H1 (cell line): ENCODE measurements around the gene BGN. TPM values are rescaled to one million over a fixed set of nuclear protein-coding genes. Genes with fewer than 3 reads are reported as not detected.

Experiments used
- CTCF ChIA-PET: fragments of 300-600 bp; sonication (Branson Sonifier 250); formaldehyde crosslinking; loops from one replicate; lab custom pipeline; 2021; ENCODE audit not compliant: partially characterized antibody; lab: Charles Lee
- POLR2A ChIA-PET: fragments of 300-600 bp; sonication (Branson Sonifier 250); formaldehyde crosslinking; loops from one replicate; lab custom pipeline; 2021; ENCODE audit warnings: inconsistent platforms; ENCODE audit not compliant: partially characterized antibody; lab: Charles Lee
- DNase-seq, 2 experiments: peaks; one replicate each; pipeline versions ENCODE4 v3.0.0 to v3.0.0-alpha.2; 2010 to 2022; ENCODE audit warnings: low spot score in 2 of 2, low read depth in 1 of 2, mixed read lengths in 1 of 2
- FAIRE-seq: peaks from 2 replicates; lab custom pipeline; 2011; peaks lifted over from hg19 to GRCh38; lab: Jason Lieb, UNC
- H2AFZ ChIP-seq: 2 replicates; pipeline ENCODE4 v1.8.1; 2012; ENCODE audit warnings: low read length, inconsistent platforms
- H2AK5ac ChIP-seq: 2 replicates; pipeline ENCODE4 v1.6.1; 2013; ENCODE audit warnings: low read depth, low read length
- H2BK120ac ChIP-seq: replicated peaks from 2 replicates; pipeline ENCODE3; 2013; ENCODE audit warnings: low read depth, low read length, inconsistent platforms
- H2BK12ac ChIP-seq: 2 replicates; pipeline ENCODE4 v1.6.1; 2013; ENCODE audit warnings: low read depth, low read length
- H2BK15ac ChIP-seq: 2 replicates; pipeline ENCODE4 v1.6.1; 2013; ENCODE audit warnings: low read length
- H2BK20ac ChIP-seq: 2 replicates; pipeline ENCODE4 v1.6.1; 2013; ENCODE audit warnings: low read length
- H2BK5ac ChIP-seq: 2 replicates; pipeline ENCODE4 v1.6.1; 2013; ENCODE audit warnings: low read depth, low read length
- H3K14ac ChIP-seq: 2 replicates; pipeline ENCODE4 v1.6.1; 2013; ENCODE audit warnings: inconsistent platforms; ENCODE audit not compliant: insufficient read length
- H3K18ac ChIP-seq: 2 replicates; pipeline ENCODE4 v1.6.1; 2013; ENCODE audit warnings: low read length; ENCODE audit errors: extremely low read depth
- H3K23ac ChIP-seq: 2 replicates; pipeline ENCODE4 v1.6.1; 2013; ENCODE audit warnings: inconsistent platforms; ENCODE audit not compliant: insufficient read length
- H3K23me2 ChIP-seq: 2 replicates; pipeline ENCODE4 v1.6.1; 2013; ENCODE audit warnings: low read depth, low read length
- H3K27ac ChIP-seq: 2 replicates; pipeline ENCODE4 v1.6.1; 2011; ENCODE audit warnings: low read depth, low read length, inconsistent platforms
- H3K27me3 ChIP-seq, 4 experiments: replicated peaks in 1 of 4; 1 replicate in 1 of 4; 2 replicates in 3 of 4; pipeline versions ENCODE4 v1.6.1 to v1.8.1; 2011 to 2013; ENCODE audit warnings: low read length in 3 of 4, mild to moderate bottlenecking in 3 of 4, inconsistent platforms in 2 of 4, mixed read lengths in 2 of 4, moderate library complexity in 1 of 4; ENCODE audit not compliant: control insufficient read depth in 3 of 4, insufficient read depth in 3 of 4; ENCODE audit errors: extremely low read depth in 1 of 4
- H3K36me3 ChIP-seq, 4 experiments: 2 replicates each; pipeline versions ENCODE4 v1.6.1 to v1.8.1; 2011 to 2013; ENCODE audit warnings: mild to moderate bottlenecking in 4 of 4, low read length in 3 of 4, moderate library complexity in 2 of 4, control low read depth in 1 of 4, inconsistent platforms in 1 of 4; ENCODE audit not compliant: insufficient read depth in 4 of 4, control insufficient read depth in 2 of 4
- H3K4ac ChIP-seq: replicated peaks from 2 replicates; pipeline ENCODE3; 2013; ENCODE audit warnings: low read length, low read depth, mixed read lengths, inconsistent platforms; ENCODE audit not compliant: insufficient read length
- H3K4me1 ChIP-seq, 4 experiments: replicated peaks in 1 of 4; 1 replicate in 1 of 4; 2 replicates in 3 of 4; pipeline versions ENCODE4 v1.6.1 to v1.8.1; 2011 to 2013; ENCODE audit warnings: low read length in 3 of 4, inconsistent platforms in 2 of 4, mixed read lengths in 1 of 4; ENCODE audit not compliant: insufficient read depth in 4 of 4, control insufficient read depth in 3 of 4
- H3K4me2 ChIP-seq, 2 experiments: 2 replicates each; pipeline versions ENCODE4 v1.6.1 to v1.8.1; 2011 to 2013; ENCODE audit warnings: low read depth in 2 of 2, low read length in 2 of 2, control low read depth in 1 of 2, inconsistent platforms in 1 of 2, mild to moderate bottlenecking in 1 of 2; ENCODE audit not compliant: insufficient read depth in 1 of 2
- H3K4me3 ChIP-seq, 4 experiments: fragments of 200-600, 300-600 bp in 1 of 4; sonication (generic), shearing (Covaris generic), sonication (Bioruptor Twin) in 1 of 4; 2 replicates each; pipeline versions ENCODE4 v1.5.1 to v1.8.1; 2011 to 2016; ENCODE audit warnings: low read length in 4 of 4, low read depth in 3 of 4, control low read depth in 2 of 4, inconsistent platforms in 2 of 4, mild to moderate bottlenecking in 2 of 4, mixed read lengths in 1 of 4, moderate library complexity in 1 of 4; ENCODE audit not compliant: insufficient read depth in 2 of 4; ENCODE audit errors: extremely low read depth in 1 of 4
- H3K56ac ChIP-seq: replicated peaks from 2 replicates; pipeline ENCODE3; 2013; ENCODE audit warnings: low read depth, mild to moderate bottlenecking, mixed read lengths, low read length, inconsistent platforms; ENCODE audit not compliant: insufficient read length
- H3K79me1 ChIP-seq: 2 replicates; pipeline ENCODE4 v1.6.1; 2013; ENCODE audit warnings: low read depth, low read length, control low read depth
- H3K79me2 ChIP-seq, 2 experiments: 2 replicates each; pipeline versions ENCODE4 v1.6.1 to v1.8.1; 2012 to 2013; ENCODE audit warnings: low read length in 2 of 2, mild to moderate bottlenecking in 2 of 2, inconsistent platforms in 1 of 2; ENCODE audit not compliant: insufficient read depth in 2 of 2, control insufficient read depth in 1 of 2
- H3K9ac ChIP-seq, 4 experiments: replicated peaks in 1 of 4; 1 replicate in 1 of 4; 2 replicates in 3 of 4; pipeline versions ENCODE4 v1.6.1 to v1.8.1; 2011 to 2013; ENCODE audit warnings: low read depth in 3 of 4, low read length in 3 of 4, control low read depth in 2 of 4, mild to moderate bottlenecking in 2 of 4, moderate library complexity in 2 of 4, inconsistent platforms in 1 of 4; ENCODE audit errors: extremely low read depth in 1 of 4
- H3K9me3 ChIP-seq, 2 experiments: 2 replicates each; pipeline versions ENCODE4 v1.6.1 to v1.8.1; 2012 to 2013; ENCODE audit warnings: mild to moderate bottlenecking in 2 of 2, moderate library complexity in 2 of 2, control low read depth in 1 of 2, inconsistent platforms in 1 of 2, low read depth in 1 of 2, low read length in 1 of 2, mixed read lengths in 1 of 2; ENCODE audit not compliant: insufficient read depth in 2 of 2
- H4K20me1 ChIP-seq, 2 experiments: replicated peaks in 1 of 2; 2 replicates each; pipeline versions ENCODE3 to v1.8.1; 2011 to 2013; ENCODE audit warnings: inconsistent platforms in 2 of 2, low read length in 2 of 2, mild to moderate bottlenecking in 1 of 2; ENCODE audit not compliant: insufficient read depth in 2 of 2, control insufficient read depth in 1 of 2
- H4K5ac ChIP-seq: 2 replicates; pipeline ENCODE4 v1.6.1; 2013; ENCODE audit warnings: low read length, low read depth, mixed read lengths, inconsistent platforms; ENCODE audit not compliant: insufficient read length
- H4K8ac ChIP-seq: 2 replicates; pipeline ENCODE4 v1.8.0; 2013; ENCODE audit warnings: mild to moderate bottlenecking, moderate library complexity, low read length, inconsistent platforms; ENCODE audit not compliant: insufficient read depth; ENCODE audit errors: extremely low read depth
- H4K91ac ChIP-seq: replicated peaks from 2 replicates; pipeline ENCODE3; 2013; ENCODE audit warnings: low read length, mixed read lengths, inconsistent platforms; ENCODE audit not compliant: insufficient read length
- ATF3 ChIP-seq: IDR thresholded peaks from 2 replicates; pipeline ENCODE4 v1.6.1; 2011; ENCODE audit warnings: low read depth, mild to moderate bottlenecking, low read length; ENCODE audit not compliant: insufficient read depth
- BCL11A ChIP-seq, 2 experiments: IDR thresholded peaks; one replicate each; pipeline ENCODE4 v1.6.1; 2011; ENCODE audit warnings: low read depth in 2 of 2, low read length in 2 of 2, mild to moderate bottlenecking in 2 of 2
- E2F6 ChIP-seq: IDR thresholded peaks from 2 replicates; pipeline ENCODE4 v1.6.1; 2012; ENCODE audit warnings: inconsistent platforms
- FOSL1 ChIP-seq: IDR thresholded peaks from 2 replicates; pipeline ENCODE4 v1.6.1; 2011; ENCODE audit warnings: mild to moderate bottlenecking, low read depth, low read length, moderate library complexity; ENCODE audit not compliant: insufficient read depth
- JUN ChIP-seq: IDR thresholded peaks from 2 replicates; pipeline ENCODE4 v1.6.1; 2011; ENCODE audit warnings: low read depth, mild to moderate bottlenecking, improper control_type of control experiment, low read length
- KDM4A ChIP-seq: IDR thresholded peaks from one replicate; pipeline ENCODE4 v1.7.1; 2012; ENCODE audit warnings: low read depth, mild to moderate bottlenecking, moderate library complexity, low read length, inconsistent platforms; ENCODE audit not compliant: severe bottlenecking
- POLR2AphosphoS5 ChIP-seq: IDR thresholded peaks from 2 replicates; pipeline ENCODE4 v1.6.1; 2011; ENCODE audit warnings: low read depth, low read length
- SIRT6 ChIP-seq: IDR thresholded peaks from one replicate; pipeline ENCODE4 v1.7.1; 2012; ENCODE audit warnings: low read length, inconsistent platforms
- TAF7 ChIP-seq: optimal IDR thresholded peaks from 2 replicates; pipeline ENCODE3; 2011; ENCODE audit warnings: low read depth, mild to moderate bottlenecking, inconsistent platforms, low read length, moderate library complexity, borderline replicate concordance
- USF2 ChIP-seq: IDR thresholded peaks from 2 replicates; pipeline ENCODE4 v1.6.1; 2011; ENCODE audit warnings: low read length, improper control_type of control experiment
- WGBS, 2 experiments: shearing (Covaris generic) in 1 of 2; methylation state at CpG; one replicate each; pipeline versions ENCODE4 v1.1.6 to v1.1.7; 2013 to 2015; ENCODE audit warnings: low lambda C conversion rate in 2 of 2, mixed read lengths in 2 of 2, inconsistent platforms in 1 of 2, low coverage in 1 of 2, missing lambda C conversion rate in 1 of 2; ENCODE audit not compliant: insufficient replicate concordance in 2 of 2, insufficient coverage in 1 of 2, insufficient read length in 1 of 2; ENCODE audit errors: extremely low coverage in 1 of 2, missing lambda C conversion rate in 1 of 2; 5-methylcytosine and 5-hydroxymethylcytosine counted together
- polyA plus RNA-seq, 7 experiments: library from polyadenylated mRNA; depleted of rRNA in 3 of 7; stranded (reverse) in 5 of 7; unstranded in 2 of 7; fragments of >200 nt in 5 of 7; fragments of 200-250 nt in 2 of 7; gene quantifications; 1 replicate in 5 of 7; 2 replicates in 1 of 7; 4 replicates in 1 of 7; pipeline versions ENCODE4 v1.2.1 to v1.2.3, GENCODE V29; 2011 to 2013; ENCODE audit warnings: missing spikeins in 2 of 7, mixed read lengths in 2 of 7
- total RNA-seq: library from RNA; stranded (reverse); fragmentation: NEBNext Ultra II Directional; extraction: Animal tissue kit (Norgen Biotek cat#: 25700); gene quantifications from 2 replicates; pipeline ENCODE4 v1.2.1, GENCODE V29; 2021

The BGN gene
- total and polyA plus RNA-seq, 2 of the 8 experiments (the other 6 are each of a cell fraction or from before 2014, with no cell fraction given) = 1.8 to 2.4 TPM

DNA sequence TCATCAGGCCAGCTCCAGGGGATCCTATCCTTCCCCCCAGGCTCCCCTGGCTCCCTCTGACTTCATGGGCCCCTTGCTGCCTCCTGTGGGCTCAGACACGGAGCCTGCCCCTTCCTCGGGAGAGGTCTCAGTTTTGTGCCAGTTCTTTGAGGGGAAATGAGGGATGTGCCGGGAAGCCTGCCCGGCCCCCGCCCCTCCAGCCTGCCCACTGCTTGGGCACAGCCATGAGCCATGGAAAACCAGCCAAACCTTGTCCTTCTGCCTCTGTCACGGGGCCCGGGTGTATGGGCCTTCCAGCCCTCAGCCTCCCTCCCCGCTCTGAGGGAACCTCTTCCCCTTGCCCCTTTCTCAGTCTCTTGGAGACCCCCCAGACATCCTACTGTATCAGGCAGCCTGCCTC lies 6.8 kb downstream of the BGN start:
- Histone ChIP-seq H3K14ac (no peak overlapping the region), H2AK5ac (no peak overlapping the region), H3K79me1 (no peaks in the 10 kb centered on the region), H3K18ac (no peak overlapping the region), H2BK12ac (no peak overlapping the region), H3K27ac (no peak overlapping the region), H2BK5ac (no peak overlapping the region), H3K9ac (no peak overlapping the region), H4K5ac (no peak overlapping the region), H4K20me1 (peaks cover 0 to 4% of the 10 kb centered on the region in 2 experiments), H3K4me1 (no peaks in the 10 kb centered on the region; a peak in 1 of 7 replicates), H2BK120ac (no peak overlapping the region), H2BK15ac (no peak overlapping the region), H3K56ac (no peak overlapping the region), H3K4me3 (no peak overlapping the region), H2BK20ac (no peak overlapping the region), H2AFZ (no peak overlapping the region), H3K4me2 (no peak overlapping the region), H3K27me3 (no peaks in the 10 kb centered on the region), H4K8ac (no peak overlapping the region), H4K91ac (no peak overlapping the region), H3K23me2 (peaks cover 2% of the 10 kb centered on the region; the same call in 1 of the 2 replicates), H3K23ac (no peak overlapping the region), H3K4ac (no peak overlapping the region), H3K9me3 (no peaks in the 10 kb centered on the region), H3K79me2 (no peaks in the 10 kb centered on the region), H3K36me3 (no peaks in the 10 kb centered on the region)
- POLR2A ChIA-PET = no interaction called here
- DNase-seq (no peak), FAIRE-seq (no peak)
- CTCF ChIA-PET = interaction anchor here (0.7 kb wide), 1 partner anchor 10 kb away, joined by 3 read pairs; no protein-coding TSS in a partner anchor
- no peak for TF ChIP-seq JUN
- no peak for TF ChIP-seq E2F6
- no peak for TF ChIP-seq FOSL1
- TF ChIP-seq TAF7 = no peak
- no peak for TF ChIP-seq KDM4A
- TF ChIP-seq SIRT6 = no peak
- no peak for TF ChIP-seq USF2
- no peak for TF ChIP-seq ATF3
- no peak for TF ChIP-seq POLR2AphosphoS5
- no peak for TF ChIP-seq BCL11A (IDR thresholded peaks at IDR 0.05; ENCODE audit: low read depth in 2 of 2, low read length in 2 of 2)
- WGBS, 2 experiments = 95% methylated on average over 4 of the region's 8 CpGs; no CpG with 5 or more reads in 1 of the 2 experiments
